Body of pancreas (tissue), 4 donors: ENCODE data around the gene SPATA25.

Experiments used
- POLR2A ChIP-seq, 3 donors: fragments of 450-650 bp; IDR thresholded peaks; one replicate each; pipeline ENCODE4 v1.6.1; 2016; ENCODE audit warnings: antibody characterized with exemption in 3 of 3, mild to moderate bottlenecking in 2 of 3
- TF ChIP-seq, protein P1 (sequence below), 7 experiments: fragments of 450-650 bp in 4 of 7; fragments of 200-600 bp in 3 of 7; sonication (generic) in 3 of 7; IDR thresholded peaks; one replicate each; pipeline ENCODE4 v1.5.1; 2016 to 2019; ENCODE audit warnings: antibody characterized with exemption in 7 of 7

DNA sequence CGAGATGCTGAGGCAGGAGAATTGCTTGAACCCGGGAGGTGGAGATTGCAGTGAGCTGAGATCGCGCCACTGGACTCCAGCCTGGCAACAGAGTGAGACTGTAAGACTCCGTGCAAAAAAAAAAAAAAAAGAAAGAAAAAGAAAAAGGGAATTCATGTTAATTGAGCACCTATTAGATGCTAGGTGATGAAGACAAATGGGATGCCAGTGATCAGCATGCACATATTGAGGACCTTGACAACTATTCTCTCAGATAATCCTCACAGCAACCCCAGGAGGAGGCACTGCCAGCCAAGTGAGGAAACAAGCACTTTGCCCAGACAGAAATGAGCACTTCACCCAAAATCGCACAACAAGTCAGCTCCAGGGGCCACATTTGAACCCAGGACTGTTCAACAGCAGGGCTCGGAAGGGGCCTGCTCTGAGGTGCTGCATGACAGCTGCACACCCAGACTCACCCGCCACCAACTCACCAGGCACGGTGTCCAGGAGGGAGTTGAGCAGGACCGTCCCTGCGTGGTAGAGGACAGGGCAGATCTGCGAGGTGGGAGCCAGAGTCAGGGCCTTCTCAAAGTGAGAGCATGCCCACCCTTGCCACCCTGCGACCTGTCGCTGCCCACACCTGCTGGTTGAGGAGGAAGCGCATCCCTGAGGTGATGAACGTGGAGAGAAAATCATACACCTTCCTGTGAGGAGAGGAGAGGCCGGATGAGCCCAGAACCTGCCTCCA is 20.0 kb upstream of the SPATA25 start:
- no peak for TF ChIP-seq POLR2A (IDR thresholded peaks at IDR 0.05)
- TF ChIP-seq, protein P1, sequence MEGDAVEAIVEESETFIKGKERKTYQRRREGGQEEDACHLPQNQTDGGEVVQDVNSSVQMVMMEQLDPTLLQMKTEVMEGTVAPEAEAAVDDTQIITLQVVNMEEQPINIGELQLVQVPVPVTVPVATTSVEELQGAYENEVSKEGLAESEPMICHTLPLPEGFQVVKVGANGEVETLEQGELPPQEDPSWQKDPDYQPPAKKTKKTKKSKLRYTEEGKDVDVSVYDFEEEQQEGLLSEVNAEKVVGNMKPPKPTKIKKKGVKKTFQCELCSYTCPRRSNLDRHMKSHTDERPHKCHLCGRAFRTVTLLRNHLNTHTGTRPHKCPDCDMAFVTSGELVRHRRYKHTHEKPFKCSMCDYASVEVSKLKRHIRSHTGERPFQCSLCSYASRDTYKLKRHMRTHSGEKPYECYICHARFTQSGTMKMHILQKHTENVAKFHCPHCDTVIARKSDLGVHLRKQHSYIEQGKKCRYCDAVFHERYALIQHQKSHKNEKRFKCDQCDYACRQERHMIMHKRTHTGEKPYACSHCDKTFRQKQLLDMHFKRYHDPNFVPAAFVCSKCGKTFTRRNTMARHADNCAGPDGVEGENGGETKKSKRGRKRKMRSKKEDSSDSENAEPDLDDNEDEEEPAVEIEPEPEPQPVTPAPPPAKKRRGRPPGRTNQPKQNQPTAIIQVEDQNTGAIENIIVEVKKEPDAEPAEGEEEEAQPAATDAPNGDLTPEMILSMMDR (IDR thresholded peaks at IDR 0.05) = no peak
